Caki2 (cell line): ENCODE measurements around the gene RCBTB2. TPM values are rescaled to one million over a fixed set of nuclear protein-coding genes. Genes with fewer than 3 reads are reported as not detected.
"Not testable (repeated sequence)": the region's sequence is repeated elsewhere in the genome, so short reads cannot be mapped to it uniquely, and the experiment has no call there.

Experiments used
- DNase-seq: peaks from one replicate; pipeline ENCODE4 v3.0.0-alpha.2; 2015; ENCODE audit warnings: low read depth
- in situ Hi-C: cut with HindIII; loops from 2 replicates; pipeline ENCODE4 v1.10.0; 2016; ENCODE audit warnings: low sequenced_read_pairs, low pct_unique_long_range_greater_than_20kb, mixed read lengths
- total RNA-seq: library from RNA; depleted of rRNA; stranded (reverse); fragments of >200 nt; shearing (Covaris generic); gene quantifications from 2 replicates; pipeline ENCODE4 v1.2.3, GENCODE V29; 2014; ENCODE audit warnings: low replicate concordance; rRNA removed

The RCBTB2 gene
- 1.7 TPM in 1 of 2 replicates, not detected in the other for total RNA-seq

GRCh38 chr13:48532506-48533499 is at the start of gene RCBTB2:
Gene RCBTB2, minus strand, starts transcription at chr13:48533080. Its CDS starts 11,141 bp downstream, at chr13:48521939.
- DNase-seq = peak; percentile 91
- in situ Hi-C loops = no loop called here

GRCh38 chr13:48582084-48582483 is 49.2 kb upstream of the RCBTB2 start:
- no peak for DNase-seq
- in situ Hi-C loops = no loop called here

GRCh38 chr13:48580896-48581295 is 48.0 kb upstream of the RCBTB2 start:
- in situ Hi-C loops = no loop called here
- no peak for DNase-seq

GRCh38 chr13:48580185-48580803 is 47.4 kb upstream of the RCBTB2 start:
- in situ Hi-C loops = no loop called here

GRCh38 chr13:48579919-48580180 is 47.0 kb upstream of the RCBTB2 start:
- DNase-seq, in situ Hi-C loops: not testable (repeated sequence)

More at GRCh38 chr13:48580185-48580803, 47.4 kb upstream of the RCBTB2 start:
- DNase-seq = peak; percentile 48

GRCh38 chr13:48579165-48579918 is 46.5 kb upstream of the RCBTB2 start:
- no peak for DNase-seq
- in situ Hi-C loops = no loop called here

- DNase-seq = no peak
- in situ Hi-C loops = no loop called here
Observed at GRCh38 chr13:48578516-48579164, 45.8 kb upstream of the RCBTB2 start.

- DNase-seq = no peak
- in situ Hi-C loops = no loop called here
Observed at GRCh38 chr13:48576448-48577010, 43.6 kb upstream of the RCBTB2 start.

GRCh38 chr13:48575031-48575430 is 42.2 kb upstream of the RCBTB2 start:
- DNase-seq = no peak
- in situ Hi-C loops = no loop called here

- in situ Hi-C loops = no loop called here
- DNase-seq = no peak
Observed at GRCh38 chr13:48574041-48574796, 41.3 kb upstream of the RCBTB2 start.

GRCh38 chr13:48573213-48574007 is 40.5 kb upstream of the RCBTB2 start:
- in situ Hi-C loops = no loop called here
- no peak for DNase-seq

GRCh38 chr13:48571126-48571913 is 38.4 kb upstream of the RCBTB2 start:
- DNase-seq = no peak
- in situ Hi-C loops = no loop called here

GRCh38 chr13:48570216-48570828 is 37.4 kb upstream of the RCBTB2 start:
- no peak for DNase-seq
- in situ Hi-C loops = no loop called here

GRCh38 chr13:48569104-48569666 is 36.3 kb upstream of the RCBTB2 start:
- in situ Hi-C loops = no loop called here
- DNase-seq = no peak

- DNase-seq = no peak
- in situ Hi-C loops = no loop called here
Observed at GRCh38 chr13:48568370-48569103, 35.7 kb upstream of the RCBTB2 start.
